NCI-H1436 treated with DMSO at 0.1 percent for 48 hours (cell line): Measurements from ENCODE around the gene FAM118A.
"Not testable (repeated sequence)": the region's sequence is repeated elsewhere in the genome, so short reads cannot be mapped to it uniquely, and the experiment has no call there.

Source experiments
- DNase-seq: peaks from one replicate; lab custom pipeline; 2025; lab: John Stamatoyannopoulos, UW

The FAM118A gene

GRCh38 chr22:45330548-45330947 is 20.8 kb downstream of the FAM118A start:
- no peak for DNase-seq

- no peak for DNase-seq
Observed at GRCh38 chr22:45331486-45331885, 21.8 kb downstream of the FAM118A start.

DNA sequence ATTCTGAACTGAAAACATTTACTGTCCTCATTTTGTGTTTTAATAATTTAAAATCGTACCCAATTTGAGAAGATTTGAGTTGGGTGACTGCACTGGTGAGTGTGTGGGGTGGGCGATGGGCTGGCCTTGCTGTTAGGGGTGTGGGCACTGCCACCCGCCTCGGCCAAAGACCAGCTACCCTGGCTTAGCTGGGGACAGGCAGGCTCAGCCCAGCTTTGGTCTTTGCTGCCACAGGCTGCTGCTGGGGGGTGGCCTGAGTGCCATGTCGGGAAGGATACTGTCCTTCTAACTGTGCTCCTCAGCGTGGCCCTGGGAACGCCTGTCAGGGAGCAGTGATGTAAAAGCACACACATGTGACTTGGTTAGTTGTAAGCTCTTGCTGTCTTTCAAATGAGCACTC is 22.3 kb downstream of the FAM118A start:
- DNase-seq = no peak

DNA sequence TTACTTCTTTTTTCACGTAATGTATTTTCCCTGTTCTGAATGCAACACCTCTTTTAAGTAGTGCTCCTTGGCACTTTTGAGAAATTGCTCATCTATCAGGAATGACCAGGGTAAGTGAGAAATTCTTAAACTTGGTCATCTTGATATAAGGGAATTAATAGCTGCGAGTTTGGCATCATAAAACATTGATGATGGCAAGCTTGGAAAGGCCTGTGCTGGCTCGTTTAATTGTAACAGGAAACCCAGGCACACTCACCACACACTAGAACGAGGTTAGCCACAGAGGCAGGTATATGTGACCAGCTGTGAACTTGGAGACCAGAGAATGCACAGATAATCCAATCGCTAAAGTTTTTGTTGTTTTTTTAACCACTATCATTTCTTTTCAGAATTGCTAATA is 24.3 kb downstream of the FAM118A start:
- no peak for DNase-seq

DNA sequence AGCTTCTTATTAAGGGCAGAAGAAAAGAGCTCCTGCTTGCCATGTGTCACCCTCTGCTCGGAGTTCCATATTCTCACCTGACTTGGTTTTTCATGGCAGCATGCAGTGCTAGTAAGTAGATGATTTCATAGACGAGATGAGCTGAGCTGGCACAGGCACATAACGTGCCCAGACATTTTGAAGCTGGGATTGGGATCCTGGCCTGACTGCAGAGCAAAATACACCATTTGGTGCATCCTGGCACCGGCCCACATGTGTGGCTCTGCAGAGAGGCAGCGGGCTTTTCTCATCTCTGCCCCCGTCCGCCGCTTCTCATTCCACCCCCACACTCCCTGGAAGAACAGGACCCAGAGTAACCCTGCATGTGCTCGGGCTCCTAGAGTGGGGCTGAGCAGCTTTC is 24.8 kb downstream of the FAM118A start:
- DNase-seq = no peak

- DNase-seq = no peak
Observed at GRCh38 chr22:45335021-45335818, 25.5 kb downstream of the FAM118A start.

DNA sequence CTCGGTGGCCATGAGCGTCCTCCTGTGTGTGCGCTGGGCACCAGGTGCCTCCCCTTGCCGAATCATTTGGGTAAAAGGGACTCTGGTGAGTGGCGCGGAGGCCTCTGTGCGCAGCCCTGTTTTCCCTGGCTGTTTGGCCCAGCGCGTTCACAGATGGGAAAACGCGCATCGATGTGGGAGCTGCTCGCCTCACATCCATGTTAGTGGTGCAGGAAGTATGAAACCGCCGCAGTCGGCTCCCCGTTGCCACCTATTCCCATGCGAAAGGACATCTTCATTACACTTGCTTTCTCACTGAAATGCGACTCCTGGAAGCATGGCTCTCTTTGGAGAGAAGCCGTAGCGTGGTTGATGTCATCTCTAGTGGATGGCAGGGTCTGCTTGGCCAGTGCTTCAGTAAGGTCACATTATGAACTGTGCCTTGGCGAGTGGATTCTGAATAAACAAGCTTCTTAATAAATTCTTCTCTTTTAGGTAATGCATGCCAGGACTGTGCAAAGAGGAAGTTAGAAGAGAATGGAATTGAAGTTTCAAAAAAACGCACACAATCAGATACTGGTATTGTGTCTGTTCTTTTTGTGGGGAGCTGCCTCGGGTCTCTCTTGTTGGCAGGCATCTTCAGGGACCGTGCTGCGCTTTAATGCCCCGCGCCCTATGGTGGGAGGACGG is 26.3 kb downstream of the FAM118A start:
- DNase-seq = no peak

GRCh38 chr22:45336971-45337431 is 27.3 kb downstream of the FAM118A start:
- no peak for DNase-seq

GRCh38 chr22:45337536-45337935 is 27.8 kb downstream of the FAM118A start:
- no peak for DNase-seq

GRCh38 chr22:45338795-45339194 is 29.1 kb downstream of the FAM118A start:
- DNase-seq = no peak

DNA sequence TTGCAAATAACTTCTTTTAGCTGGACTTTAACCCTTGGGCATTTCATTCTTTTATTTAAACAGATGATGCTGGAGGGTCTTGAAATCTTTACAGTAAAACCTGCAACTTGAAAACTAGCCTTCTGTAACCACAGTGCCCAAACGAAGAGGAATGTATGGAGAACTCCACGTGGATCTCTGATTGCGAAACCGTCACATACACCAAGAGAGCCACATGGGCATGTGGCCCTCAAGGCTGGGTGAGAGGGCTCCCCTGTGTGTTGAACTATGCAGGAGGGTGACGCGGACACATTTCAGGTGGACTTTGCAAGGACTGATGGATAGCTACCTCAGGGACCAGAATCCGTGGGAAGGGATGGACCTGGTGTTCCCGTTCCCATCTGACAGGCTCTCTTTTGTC is 30.6 kb downstream of the FAM118A start:
- DNase-seq = no peak

- no peak for DNase-seq
Observed at GRCh38 chr22:45341498-45341897, 31.8 kb downstream of the FAM118A start.

- DNase-seq = no peak
Observed at GRCh38 chr22:45343143-45343542, 33.4 kb downstream of the FAM118A start.

- DNase-seq = no peak
Observed at GRCh38 chr22:45344334-45344733, 34.6 kb downstream of the FAM118A start.

DNA sequence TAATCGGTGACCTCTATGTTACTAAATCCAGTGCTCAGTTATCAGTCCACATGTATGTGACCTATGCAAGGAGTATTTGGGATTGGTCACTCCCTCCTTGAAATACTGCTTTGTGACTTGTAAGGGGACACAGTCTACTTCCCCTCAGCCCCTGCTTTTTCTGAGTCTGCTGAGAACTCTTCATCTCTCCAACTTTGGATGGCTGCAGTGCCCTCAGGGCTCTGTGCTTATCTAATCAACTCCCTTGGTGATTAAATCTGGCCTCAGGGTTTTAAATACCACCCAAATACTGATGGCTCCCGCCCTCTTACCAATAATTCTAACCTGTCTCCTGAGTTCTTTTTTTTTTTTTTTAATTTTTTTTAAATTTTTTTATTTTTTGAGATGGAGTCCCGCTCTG is 40.2 kb downstream of the FAM118A start:
- DNase-seq = no peak

- no peak for DNase-seq
Observed at GRCh38 chr22:45351956-45352355, 42.2 kb downstream of the FAM118A start.

GRCh38 chr22:45352757-45353156 is 43.0 kb downstream of the FAM118A start:
- DNase-seq = not testable (repeated sequence)

GRCh38 chr22:45353786-45354185 is 44.1 kb downstream of the FAM118A start:
- no peak for DNase-seq

DNA sequence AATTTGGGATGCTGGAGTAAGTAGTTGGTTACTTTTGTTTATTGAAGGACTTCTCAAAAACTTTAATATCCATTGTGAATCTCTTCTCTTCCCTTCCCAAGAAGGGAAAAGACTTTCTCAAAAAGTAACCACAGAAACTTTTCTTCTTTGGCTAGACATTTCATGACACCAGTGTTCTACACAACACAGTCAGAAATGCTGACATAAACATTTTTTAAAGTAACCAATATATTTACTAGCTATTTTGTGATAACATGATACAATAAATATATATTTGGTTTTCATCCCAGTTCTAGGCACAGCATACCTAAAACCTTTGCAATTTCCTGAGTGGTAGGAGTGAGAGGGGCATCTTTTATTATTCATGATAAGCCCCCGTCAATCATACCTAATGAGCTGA is 47.8 kb downstream of the FAM118A start:
- no peak for DNase-seq

GRCh38 chr22:45358127-45358526 is 48.4 kb downstream of the FAM118A start:
- no peak for DNase-seq

DNA sequence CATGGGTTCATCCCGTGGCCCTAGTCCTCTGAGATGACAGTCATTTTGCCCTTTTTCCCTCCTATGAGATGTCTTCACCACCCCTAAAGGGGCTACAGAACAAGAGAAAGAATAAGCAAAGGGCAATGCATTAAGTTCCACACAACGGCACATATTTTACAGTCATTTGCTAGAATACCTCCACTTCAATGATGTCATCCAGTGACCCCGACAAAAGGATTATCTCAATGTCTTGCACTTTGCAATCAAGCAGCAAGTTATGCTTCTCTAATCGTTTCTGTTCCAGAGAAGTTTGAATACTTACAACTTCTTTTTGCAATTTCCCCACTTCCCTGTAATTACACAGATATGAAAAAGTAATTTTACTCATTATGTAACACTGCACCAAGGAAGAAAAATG is 49.9 kb downstream of the FAM118A start:
- DNase-seq = no peak

DNA sequence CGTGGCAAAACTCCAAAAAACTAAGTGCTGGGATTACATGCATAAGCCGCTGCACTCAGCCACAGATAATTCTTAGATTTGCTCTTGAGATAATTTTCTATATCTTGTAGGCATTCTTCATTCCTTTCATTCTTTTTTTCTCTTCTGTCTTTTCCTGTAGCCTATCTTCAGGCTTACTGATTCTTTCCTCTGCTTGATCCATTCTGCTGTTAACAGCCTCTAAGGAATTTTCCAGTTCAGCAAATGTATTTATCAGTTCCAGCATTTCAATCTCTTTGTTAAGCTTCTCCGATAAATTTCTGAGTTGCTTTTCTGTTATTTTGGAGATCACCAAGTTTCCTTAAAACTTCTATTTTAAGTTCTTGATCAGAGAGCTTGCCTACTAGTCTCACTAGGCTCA is 57.0 kb downstream of the FAM118A start:
- DNase-seq = no peak

DNA sequence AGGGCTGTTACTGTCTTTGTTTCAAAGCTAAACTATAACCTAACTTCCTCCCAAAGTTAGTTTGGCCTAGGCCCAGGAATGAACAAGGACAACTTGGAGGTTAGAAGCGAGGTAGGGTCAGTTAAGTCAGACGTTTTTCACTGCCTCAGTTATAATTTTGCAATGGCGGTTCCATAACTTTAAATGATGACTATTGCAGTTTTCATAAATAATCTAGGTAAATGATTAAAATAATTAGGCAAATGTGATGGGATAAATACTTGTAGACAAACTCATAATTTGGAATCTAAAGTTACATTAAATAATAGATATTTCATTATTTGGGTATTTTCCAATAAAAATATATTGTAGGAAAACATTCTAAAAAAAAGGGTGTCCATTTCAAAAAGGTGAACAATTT is 63.9 kb downstream of the FAM118A start:
- DNase-seq = not testable (repeated sequence)

GRCh38 chr22:45376009-45376408 is 66.3 kb downstream of the FAM118A start:
- no peak for DNase-seq
